Neural cell (in vitro differentiated cells): Measurements from ENCODE around the gene RANBP1.

Source experiments
- EP300 ChIP-seq: fragments of 450-650 bp; conservative IDR thresholded peaks from 2 replicates; pipeline ENCODE4 v1.6.1; 2014; ENCODE audit warnings: antibody characterized with exemption, mild to moderate bottlenecking, moderate library complexity; ENCODE audit not compliant: poor library complexity, severe bottlenecking
- EZH2 ChIP-seq: fragments of 200-600, 300-800 bp; shearing (Covaris generic), sonication (generic); IDR thresholded peaks from 2 replicates; pipeline ENCODE4 v1.6.1; 2014; ENCODE audit warnings: antibody characterized with exemption, low read length, borderline replicate concordance, mild to moderate bottlenecking; ENCODE audit not compliant: insufficient read depth, poor library complexity, severe bottlenecking
- MXI1 ChIP-seq: fragments of 450-650 bp; conservative IDR thresholded peaks from 2 replicates; pipeline ENCODE4 v1.6.1; 2014; ENCODE audit warnings: antibody characterized with exemption, mild to moderate bottlenecking; ENCODE audit not compliant: poor library complexity, severe bottlenecking
- POLR2AphosphoS5 ChIP-seq: IDR thresholded peaks from 2 replicates; pipeline ENCODE4 v1.6.1; 2012
- SMC3 ChIP-seq: fragments of 450-650 bp; conservative IDR thresholded peaks from 2 replicates; pipeline ENCODE4 v1.6.1; 2014; ENCODE audit warnings: antibody characterized with exemption, mild to moderate bottlenecking, moderate library complexity; ENCODE audit not compliant: poor library complexity
- TF ChIP-seq, protein P1 (sequence below): fragments of 450-650 bp; IDR thresholded peaks from 2 replicates; pipeline ENCODE4 v1.5.1; 2014; ENCODE audit warnings: antibody characterized with exemption, mild to moderate bottlenecking, moderate library complexity; ENCODE audit not compliant: poor library complexity, severe bottlenecking
- TF ChIP-seq, protein P2 (sequence below): IDR thresholded peaks from 2 replicates; pipeline ENCODE4 v1.6.1; 2012; ENCODE audit warnings: borderline replicate concordance

DNA sequence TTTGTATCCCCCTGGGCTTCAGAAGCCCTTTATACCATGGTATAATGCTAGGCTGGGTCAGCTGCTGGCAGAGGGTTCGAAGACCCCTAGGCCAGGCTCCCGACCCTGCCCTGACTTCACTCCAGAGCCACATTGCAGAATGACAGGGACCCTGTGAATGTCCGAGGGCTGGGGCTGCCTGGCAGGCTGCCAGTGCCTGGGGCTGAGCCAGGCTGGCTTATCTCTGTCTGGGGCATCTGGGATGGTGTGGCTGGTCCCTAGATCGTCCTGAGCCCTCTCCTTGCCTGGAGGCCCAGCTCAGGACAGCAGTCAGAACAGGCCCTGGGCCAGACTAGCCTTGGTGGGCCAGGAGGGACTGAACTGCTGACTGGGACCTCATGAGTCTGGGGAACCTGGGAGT is 19.4 kb downstream of the RANBP1 start:
- TF ChIP-seq, protein P1, sequence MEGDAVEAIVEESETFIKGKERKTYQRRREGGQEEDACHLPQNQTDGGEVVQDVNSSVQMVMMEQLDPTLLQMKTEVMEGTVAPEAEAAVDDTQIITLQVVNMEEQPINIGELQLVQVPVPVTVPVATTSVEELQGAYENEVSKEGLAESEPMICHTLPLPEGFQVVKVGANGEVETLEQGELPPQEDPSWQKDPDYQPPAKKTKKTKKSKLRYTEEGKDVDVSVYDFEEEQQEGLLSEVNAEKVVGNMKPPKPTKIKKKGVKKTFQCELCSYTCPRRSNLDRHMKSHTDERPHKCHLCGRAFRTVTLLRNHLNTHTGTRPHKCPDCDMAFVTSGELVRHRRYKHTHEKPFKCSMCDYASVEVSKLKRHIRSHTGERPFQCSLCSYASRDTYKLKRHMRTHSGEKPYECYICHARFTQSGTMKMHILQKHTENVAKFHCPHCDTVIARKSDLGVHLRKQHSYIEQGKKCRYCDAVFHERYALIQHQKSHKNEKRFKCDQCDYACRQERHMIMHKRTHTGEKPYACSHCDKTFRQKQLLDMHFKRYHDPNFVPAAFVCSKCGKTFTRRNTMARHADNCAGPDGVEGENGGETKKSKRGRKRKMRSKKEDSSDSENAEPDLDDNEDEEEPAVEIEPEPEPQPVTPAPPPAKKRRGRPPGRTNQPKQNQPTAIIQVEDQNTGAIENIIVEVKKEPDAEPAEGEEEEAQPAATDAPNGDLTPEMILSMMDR: no peak
- TF ChIP-seq SMC3 (no peak), EZH2 (no peak), MXI1 (no peak), EP300 (no peak), POLR2AphosphoS5 (no peak)
- TF ChIP-seq, protein P2, sequence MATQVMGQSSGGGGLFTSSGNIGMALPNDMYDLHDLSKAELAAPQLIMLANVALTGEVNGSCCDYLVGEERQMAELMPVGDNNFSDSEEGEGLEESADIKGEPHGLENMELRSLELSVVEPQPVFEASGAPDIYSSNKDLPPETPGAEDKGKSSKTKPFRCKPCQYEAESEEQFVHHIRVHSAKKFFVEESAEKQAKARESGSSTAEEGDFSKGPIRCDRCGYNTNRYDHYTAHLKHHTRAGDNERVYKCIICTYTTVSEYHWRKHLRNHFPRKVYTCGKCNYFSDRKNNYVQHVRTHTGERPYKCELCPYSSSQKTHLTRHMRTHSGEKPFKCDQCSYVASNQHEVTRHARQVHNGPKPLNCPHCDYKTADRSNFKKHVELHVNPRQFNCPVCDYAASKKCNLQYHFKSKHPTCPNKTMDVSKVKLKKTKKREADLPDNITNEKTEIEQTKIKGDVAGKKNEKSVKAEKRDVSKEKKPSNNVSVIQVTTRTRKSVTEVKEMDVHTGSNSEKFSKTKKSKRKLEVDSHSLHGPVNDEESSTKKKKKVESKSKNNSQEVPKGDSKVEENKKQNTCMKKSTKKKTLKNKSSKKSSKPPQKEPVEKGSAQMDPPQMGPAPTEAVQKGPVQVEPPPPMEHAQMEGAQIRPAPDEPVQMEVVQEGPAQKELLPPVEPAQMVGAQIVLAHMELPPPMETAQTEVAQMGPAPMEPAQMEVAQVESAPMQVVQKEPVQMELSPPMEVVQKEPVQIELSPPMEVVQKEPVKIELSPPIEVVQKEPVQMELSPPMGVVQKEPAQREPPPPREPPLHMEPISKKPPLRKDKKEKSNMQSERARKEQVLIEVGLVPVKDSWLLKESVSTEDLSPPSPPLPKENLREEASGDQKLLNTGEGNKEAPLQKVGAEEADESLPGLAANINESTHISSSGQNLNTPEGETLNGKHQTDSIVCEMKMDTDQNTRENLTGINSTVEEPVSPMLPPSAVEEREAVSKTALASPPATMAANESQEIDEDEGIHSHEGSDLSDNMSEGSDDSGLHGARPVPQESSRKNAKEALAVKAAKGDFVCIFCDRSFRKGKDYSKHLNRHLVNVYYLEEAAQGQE: no peak
